K562 (cell line): Measurements from ENCODE around the gene GBP7. TPM values are rescaled to one million over a fixed set of nuclear protein-coding genes. Genes with fewer than 3 reads are reported as not detected.

ENCODE experiments used
- BRD9 ChIP-seq: fragments of 450-650 bp; IDR thresholded peaks from 2 replicates; pipeline ENCODE4 v1.6.1; 2018; ENCODE audit warnings: low read depth; ENCODE audit not compliant: partially characterized antibody
- C11orf30 ChIP-seq: fragments of 450-650 bp; IDR thresholded peaks from 2 replicates; pipeline ENCODE4 v1.6.1; 2016; ENCODE audit warnings: low read depth, mild to moderate bottlenecking
- FOXA1 ChIP-seq: fragments of 450-650 bp; IDR thresholded peaks from 2 replicates; pipeline ENCODE4 v1.6.1; 2016; ENCODE audit warnings: mild to moderate bottlenecking, borderline replicate concordance
- FOXJ2 ChIP-seq: fragments of 200-800 bp; sonication (Bioruptor generic); IDR thresholded peaks from 2 replicates; pipeline ENCODE4 v1.6.1; 2016; ENCODE audit warnings: missing genetic modification characterization, missing compliant biosample characterization
- GATAD2B ChIP-seq: fragments of 450-650 bp; IDR thresholded peaks from 2 replicates; pipeline ENCODE4 v1.6.1; 2017; ENCODE audit warnings: mild to moderate bottlenecking, borderline replicate concordance
- HIVEP1 ChIP-seq: fragments of 250-450 bp; sonication (Bioruptor Pico); IDR thresholded peaks from 2 replicates; pipeline ENCODE4 v1.4.0; 2020; ENCODE audit warnings: mild to moderate bottlenecking
- KDM1A ChIP-seq, 2 experiments: fragments of 450-650 bp; IDR thresholded peaks; 2 replicates each; pipeline ENCODE4 v1.6.1; 2016; ENCODE audit warnings: mild to moderate bottlenecking in 2 of 2
- LARP7 ChIP-seq: fragments of 450-650 bp; IDR thresholded peaks from 2 replicates; pipeline ENCODE4 v1.6.1; 2016
- MCM2 ChIP-seq: fragments of 450-650 bp; IDR thresholded peaks from 2 replicates; pipeline ENCODE4 v1.6.1; 2017; ENCODE audit warnings: low read depth, mild to moderate bottlenecking
- MCM3 ChIP-seq: fragments of 450-650 bp; IDR thresholded peaks from 2 replicates; pipeline ENCODE4 v1.6.1; 2016
- MCM7 ChIP-seq, 2 experiments: fragments of 450-650 bp; IDR thresholded peaks; 2 replicates each; pipeline ENCODE4 v1.6.1; 2016 to 2018
- NFRKB ChIP-seq: fragments of 450-650 bp; IDR thresholded peaks from 2 replicates; pipeline ENCODE4 v1.6.1; 2016; ENCODE audit warnings: low read depth
- NR0B1 ChIP-seq: fragments of 450-650 bp; IDR thresholded peaks from one replicate; pipeline ENCODE4 v1.6.1; 2018; ENCODE audit warnings: mild to moderate bottlenecking, moderate library complexity; ENCODE audit not compliant: partially characterized antibody
- POLR2A ChIP-seq: fragments of 450-650 bp; conservative IDR thresholded peaks from 2 replicates; pipeline ENCODE4 v1.6.1; 2016
- RAD21 ChIP-seq, 2 experiments: fragments of 250-450 bp in 1 of 2; fragments of 450-650 bp in 1 of 2; sonication (Bioruptor Pico) in 1 of 2; formaldehyde crosslinking in 1 of 2; IDR thresholded peaks in 1 of 2; conservative IDR thresholded peaks in 1 of 2; 2 replicates each; pipeline versions ENCODE4 v1.4.0 to v1.8.0; 2020 to 2022; ENCODE audit warnings: mild to moderate bottlenecking in 2 of 2, moderate library complexity in 1 of 2
- RBM15 ChIP-seq: fragments of 200-400 bp; formaldehyde crosslinking; IDR thresholded peaks from 2 replicates; pipeline ENCODE4 v1.6.1; 2018; ENCODE audit warnings: mild to moderate bottlenecking, low read length, moderate library complexity; ENCODE audit not compliant: insufficient read depth
- RCOR1 ChIP-seq, 2 experiments: IDR thresholded peaks; 2 replicates each; pipeline ENCODE4 v1.6.1; 2012; ENCODE audit warnings: low read depth in 2 of 2, low read length in 2 of 2, borderline replicate concordance in 1 of 2, improper control_type of control experiment in 1 of 2
- SRSF7 ChIP-seq: fragments of 200-400 bp; formaldehyde crosslinking; optimal IDR thresholded peaks from 2 replicates; pipeline ENCODE3; 2017; ENCODE audit warnings: mild to moderate bottlenecking, low read depth, low read length
- TBP ChIP-seq: optimal IDR thresholded peaks from 2 replicates; pipeline ENCODE3; 2011; ENCODE audit warnings: low read depth, low read length, improper control_type of control experiment
- TCF15 ChIP-seq: fragments of 250-450 bp; sonication (Bioruptor Pico); IDR thresholded peaks from 2 replicates; pipeline ENCODE4 v1.8.0; 2022; ENCODE audit warnings: moderate library complexity, mild to moderate bottlenecking, inconsistent platforms
- TRIM24 ChIP-seq, 2 experiments: fragments of 450-650 bp; IDR thresholded peaks; 2 replicates each; pipeline ENCODE4 v1.6.1; 2016
- YBX1 ChIP-seq: fragments of 450-650 bp; IDR thresholded peaks from 2 replicates; pipeline ENCODE4 v1.7.1; 2016; ENCODE audit warnings: mild to moderate bottlenecking
- ZBTB8A ChIP-seq: fragments of 450-650 bp; IDR thresholded peaks from 2 replicates; pipeline ENCODE4 v1.6.1; 2018; ENCODE audit warnings: mild to moderate bottlenecking, moderate library complexity; ENCODE audit not compliant: partially characterized antibody
- ZFX ChIP-seq: sonication (generic); formaldehyde crosslinking; IDR thresholded peaks from 2 replicates; pipeline ENCODE4 v1.8.0; 2022; ENCODE audit warnings: mild to moderate bottlenecking, missing genetic modification reagents, moderate library complexity
- ZNF184 ChIP-seq: sonication (generic); formaldehyde crosslinking; IDR thresholded peaks from 2 replicates; pipeline ENCODE4 v1.5.0; 2020; ENCODE audit warnings: missing genetic modification reagents
- ZNF224 ChIP-seq: sonication (generic); formaldehyde crosslinking; IDR thresholded peaks from 2 replicates; pipeline ENCODE4 v1.8.0; 2022; ENCODE audit warnings: mild to moderate bottlenecking, missing genetic modification reagents
- ZNF354B ChIP-seq: fragments of 250-450 bp; sonication (Bioruptor Pico); IDR thresholded peaks from 2 replicates; pipeline ENCODE4 v1.4.0; 2020
- ZNF639 ChIP-seq, 2 experiments: fragments of 200-800 bp in 1 of 2; sonication (Bioruptor generic) in 1 of 2; sonication (generic) in 1 of 2; formaldehyde crosslinking in 1 of 2; IDR thresholded peaks in 1 of 2; conservative IDR thresholded peaks in 1 of 2; 2 replicates each; pipeline versions ENCODE4 v1.5.0 to v1.6.1; 2016 to 2020; ENCODE audit warnings: missing compliant biosample characterization in 1 of 2, missing genetic modification characterization in 1 of 2, missing genetic modification reagents in 1 of 2
- ZNF75A ChIP-seq: fragments of 450-650 bp; formaldehyde crosslinking; IDR thresholded peaks from 2 replicates; pipeline ENCODE4 v1.4.0; 2020; ENCODE audit warnings: mild to moderate bottlenecking
- ZNF76 ChIP-seq: fragments of 250-450 bp; sonication (Bioruptor Pico); IDR thresholded peaks from 2 replicates; pipeline ENCODE4 v1.4.0; 2020; ENCODE audit warnings: mild to moderate bottlenecking, moderate library complexity, borderline replicate concordance
- ZNF77 ChIP-seq: fragments of 250-450 bp; sonication (Bioruptor Pico); IDR thresholded peaks from 2 replicates; pipeline ENCODE4 v1.5.0; 2020
- ZNF830 ChIP-seq: fragments of 250-450 bp; sonication (Bioruptor Pico); IDR thresholded peaks from 2 replicates; pipeline ENCODE4 v1.5.0; 2021; ENCODE audit warnings: mild to moderate bottlenecking
- polyA plus RNA-seq, 8 experiments: library from polyadenylated mRNA; depleted of rRNA in 4 of 8; stranded (reverse) in 5 of 8; unstranded in 3 of 8; fragments of >200 nt; fragmentation: Nextera tagmentation in 2 of 8; fragmentation: Illumina TruSeq in 1 of 8; extraction: Ambion mirVana in 2 of 8; extraction: Trizol in 1 of 8; gene quantifications; 2 replicates each; pipeline versions ENCODE4 v1.2.1 to v1.2.3, GENCODE V29; 2011 to 2014; ENCODE audit warnings: inconsistent platforms in 1 of 8, missing spikeins in 1 of 8
- total RNA-seq, 7 experiments: library from RNA; depleted of rRNA in 6 of 7; stranded (reverse); fragments of >200 nt in 6 of 7; fragmentation: Illumina TruSeq in 2 of 7; extraction: Trizol in 2 of 7; gene quantifications; 2 replicates each; pipeline versions ENCODE4 v1.2.1 to v1.2.3, GENCODE V29; 2011 to 2021; ENCODE audit warnings: low replicate concordance in 1 of 7

Gene GBP7
- total and polyA plus RNA-seq, 9 of the 15 experiments (the other 6 are each of a cell fraction or from before 2014, with no cell fraction given) = 0.03 TPM; not detected in 8

GRCh38 chr1:89125913-89126580, 49.8 kb downstream of the GBP7 start, which contains the start of gene GBP2 (continued):
- no peak for TF ChIP-seq NFRKB
- no peak for TF ChIP-seq RCOR1 (IDR thresholded peaks at IDR 0.05; ENCODE audit: borderline replicate concordance in 1 of 2, low read depth in 2 of 2, low read length in 2 of 2)
- no peak for TF ChIP-seq YBX1
- TF ChIP-seq C11orf30 = no peak
- no peak for TF ChIP-seq NR0B1
- no peak for TF ChIP-seq ZNF354B (CRISPR knock-in tag)
- no peak for TF ChIP-seq RAD21 (CRISPR knock-in tag; conservative IDR thresholded peaks at IDR 0.05 in 1 of 2, IDR thresholded peaks at IDR 0.05 in 1 of 2)
- TF ChIP-seq RBM15 = no peak
- 0 out of 2 replicates have a peak, but pooled peaks have one; percentile 19 for TF ChIP-seq ZFX (CRISPR knock-in tag)
- TF ChIP-seq ZNF76 = no peak
- TF ChIP-seq ZNF184 (CRISPR knock-in tag) = no peak
- TF ChIP-seq ZNF639 (CRISPR knock-in tag; conservative IDR thresholded peaks at IDR 0.05 in 1 of 2, IDR thresholded peaks at IDR 0.05 in 1 of 2) = no peak
- TF ChIP-seq FOXJ2 (tag) = 0 out of 2 replicates have a peak, but pooled peaks have one; percentile 40
- TF ChIP-seq TBP = no peak
- no peak for TF ChIP-seq MCM2
- no peak for TF ChIP-seq ZNF830 (CRISPR knock-in tag)
- TF ChIP-seq FOXA1 = no peak
- no peak for TF ChIP-seq ZNF77 (CRISPR knock-in tag)
- TF ChIP-seq POLR2A = no peak
- no peak for TF ChIP-seq GATAD2B
- no peak for TF ChIP-seq HIVEP1 (CRISPR knock-in tag)
- no peak for TF ChIP-seq ZNF224
- TF ChIP-seq MCM3 = no peak
- no peak; a peak in 1 of 4 replicates for TF ChIP-seq TRIM24 (IDR thresholded peaks at IDR 0.05)
- no peak for TF ChIP-seq ZNF75A (CRISPR knock-in tag)
- no peak for TF ChIP-seq ZBTB8A
- no peak for TF ChIP-seq TCF15
- TF ChIP-seq KDM1A (IDR thresholded peaks at IDR 0.05) = no peak
- no peak for TF ChIP-seq SRSF7
- TF ChIP-seq LARP7 = no peak
- TF ChIP-seq MCM7 (IDR thresholded peaks at IDR 0.05) = no peak
- TF ChIP-seq BRD9 = no peak
